ENCODE data around the gene R3HDM2.
A peak's percentile ranks its signal among the peaks of the same experiment; 100 is the strongest.

R3HDM2 gene

GRCh38 chr12:57464569-57464968, 33.7 kb upstream of the R3HDM2 start:
- Histone ChIP-seq H3K27me3 (ENCODE audit: control insufficient read depth, insufficient read depth, low read length) (no peaks in the 10 kb centered on the region), H3K4me3 (ENCODE audit: low read depth, low read length) (no peak overlapping the region), H3K9me3 (ENCODE audit: control insufficient read depth, insufficient read depth, low read length) (no peaks in the 10 kb centered on the region), H3K9ac (ENCODE audit: low read depth, low read length) (no peak overlapping the region), H3K36me3 (ENCODE audit: control insufficient read depth, insufficient read depth, low read length) (peaks cover 10% of the 10 kb centered on the region), H3K4me1 (ENCODE audit: control insufficient read depth, insufficient read depth, low read length) (peaks cover 4% of the 10 kb centered on the region)

- Histone ChIP-seq H3K4me1 (ENCODE audit: control insufficient read depth, insufficient read depth, low read length) (peaks cover 11% of the 10 kb centered on the region), H3K9ac (ENCODE audit: low read depth, low read length) (no peak overlapping the region), H3K9me3 (ENCODE audit: control insufficient read depth, insufficient read depth, low read length) (no peaks in the 10 kb centered on the region), H3K27me3 (ENCODE audit: control insufficient read depth, insufficient read depth, low read length) (no peaks in the 10 kb centered on the region), H3K4me3 (ENCODE audit: low read depth, low read length) (peak overlapping the region; percentile 15), H3K36me3 (ENCODE audit: control insufficient read depth, insufficient read depth, low read length) (peaks cover 4% of the 10 kb centered on the region)
Observed at GRCh38 chr12:57462912-57463253, 32.0 kb upstream of the R3HDM2 start.

- no peak overlapping the region for H3K9ac ChIP-seq (ENCODE audit: low read depth, low read length)
- H3K4me3 ChIP-seq (ENCODE audit: low read depth, low read length): peak overlapping the region; percentile 71
- H3K36me3 ChIP-seq (ENCODE audit: control insufficient read depth, insufficient read depth, low read length): peaks cover 4% of the 10 kb centered on the region
- H3K9me3 ChIP-seq (ENCODE audit: control insufficient read depth, insufficient read depth, low read length): no peaks in the 10 kb centered on the region
- no peaks in the 10 kb centered on the region for H3K27me3 ChIP-seq (ENCODE audit: control insufficient read depth, insufficient read depth, low read length)
- peaks cover 11% of the 10 kb centered on the region for H3K4me1 ChIP-seq (ENCODE audit: control insufficient read depth, insufficient read depth, low read length)
Observed at GRCh38 chr12:57462251-57462911, 31.5 kb upstream of the R3HDM2 start.

DNA sequence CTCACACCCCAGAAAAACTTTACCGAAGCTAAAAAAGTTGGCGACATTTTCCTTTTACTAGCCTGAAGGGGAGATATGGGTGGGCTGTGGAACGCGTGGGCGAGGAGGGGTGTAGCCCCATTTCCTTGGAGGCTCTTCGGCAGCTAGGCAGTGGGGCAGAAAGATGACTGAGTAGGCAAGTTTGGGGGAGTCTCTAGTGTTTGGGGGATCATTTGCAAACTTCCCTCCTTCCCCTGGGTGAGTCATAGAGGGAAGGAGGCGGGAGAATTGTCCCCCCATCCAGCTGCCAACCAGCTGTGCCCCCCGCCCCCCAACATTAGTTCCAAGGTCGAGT, 31.0 kb upstream of the R3HDM2 start:
- H3K9ac ChIP-seq (ENCODE audit: low read depth, low read length): no peak overlapping the region
- H3K9me3 ChIP-seq (ENCODE audit: control insufficient read depth, insufficient read depth, low read length): no peaks in the 10 kb centered on the region
- H3K36me3 ChIP-seq (ENCODE audit: control insufficient read depth, insufficient read depth, low read length): peaks cover 4% of the 10 kb centered on the region
- H3K4me1 ChIP-seq (ENCODE audit: control insufficient read depth, insufficient read depth, low read length): peaks cover 11% of the 10 kb centered on the region
- H3K4me3 ChIP-seq (ENCODE audit: low read depth, low read length): peak overlapping the region; percentile 71
- no peaks in the 10 kb centered on the region for H3K27me3 ChIP-seq (ENCODE audit: control insufficient read depth, insufficient read depth, low read length)

- peaks cover 4% of the 10 kb centered on the region for H3K36me3 ChIP-seq (ENCODE audit: control insufficient read depth, insufficient read depth, low read length)
- H3K4me3 ChIP-seq (ENCODE audit: low read depth, low read length): peak overlapping the region; percentile 71
- peak overlapping the region; percentile 74 for H3K9ac ChIP-seq (ENCODE audit: low read depth, low read length)
- peaks cover 11% of the 10 kb centered on the region for H3K4me1 ChIP-seq (ENCODE audit: control insufficient read depth, insufficient read depth, low read length)
- no peaks in the 10 kb centered on the region for H3K27me3 ChIP-seq (ENCODE audit: control insufficient read depth, insufficient read depth, low read length)
- no peaks in the 10 kb centered on the region for H3K9me3 ChIP-seq (ENCODE audit: control insufficient read depth, insufficient read depth, low read length)
Observed at GRCh38 chr12:57461276-57461916, 30.6 kb upstream of the R3HDM2 start.

DNA sequence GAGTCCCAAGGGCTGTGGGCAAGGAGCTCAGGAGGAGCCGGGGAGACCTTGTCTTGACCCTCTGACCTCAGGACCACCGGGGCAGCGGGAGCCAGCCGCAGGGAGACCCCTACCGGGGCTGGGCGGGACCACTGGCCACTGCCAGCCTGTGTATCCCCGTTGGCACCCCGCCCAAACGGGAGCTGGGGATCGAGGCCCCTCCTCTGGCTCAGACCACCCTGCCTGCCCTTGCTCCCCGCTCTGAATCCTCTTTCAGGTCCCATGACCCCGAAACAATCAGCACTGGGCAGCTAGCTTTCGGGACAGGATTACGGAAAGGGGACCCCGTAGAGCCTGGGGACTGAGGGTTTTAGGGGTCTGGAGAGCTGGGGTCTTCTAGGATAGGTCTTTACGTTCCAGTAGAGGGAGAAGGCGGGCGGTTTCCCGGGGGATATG, 30.0 kb upstream of the R3HDM2 start:
- Histone ChIP-seq H3K4me1 (ENCODE audit: control insufficient read depth, insufficient read depth, low read length) (peaks cover 13% of the 10 kb centered on the region), H3K9ac (ENCODE audit: low read depth, low read length) (peak overlapping the region; percentile 74)

DNA sequence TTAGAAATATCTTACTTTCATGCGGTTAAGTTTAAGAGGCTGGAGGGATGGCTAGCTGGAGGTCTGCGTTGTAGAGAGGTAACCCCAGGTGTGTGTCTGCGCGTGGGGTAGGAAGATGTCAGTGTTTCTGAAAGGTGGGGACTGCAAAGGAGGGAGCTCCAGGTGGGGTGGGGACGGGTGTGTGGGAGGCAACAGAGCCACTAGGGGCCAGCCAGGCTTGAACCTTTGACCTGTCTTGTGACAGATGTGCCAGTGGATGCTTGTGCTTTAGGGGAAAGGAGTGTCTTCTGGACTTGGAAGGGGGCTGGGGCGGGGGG, 29.6 kb upstream of the R3HDM2 start:
- H3K27me3 ChIP-seq (ENCODE audit: control insufficient read depth, insufficient read depth, low read length): no peaks in the 10 kb centered on the region
- H3K4me3 ChIP-seq (ENCODE audit: low read depth, low read length): peak overlapping the region; percentile 71
- H3K36me3 ChIP-seq (ENCODE audit: control insufficient read depth, insufficient read depth, low read length): no peaks in the 10 kb centered on the region
- peak overlapping the region; percentile 9 for H3K9ac ChIP-seq (ENCODE audit: low read depth, low read length)
- peaks cover 15% of the 10 kb centered on the region for H3K4me1 ChIP-seq (ENCODE audit: control insufficient read depth, insufficient read depth, low read length)
- H3K9me3 ChIP-seq (ENCODE audit: control insufficient read depth, insufficient read depth, low read length): no peaks in the 10 kb centered on the region

More for the DNA sequence above, 30.0 kb upstream of the R3HDM2 start:
- H3K4me3 ChIP-seq (ENCODE audit: low read depth, low read length): peak overlapping the region; percentile 71
- peaks cover under 1% of the 10 kb centered on the region for H3K36me3 ChIP-seq (ENCODE audit: control insufficient read depth, insufficient read depth, low read length)
- no peaks in the 10 kb centered on the region for H3K27me3 ChIP-seq (ENCODE audit: control insufficient read depth, insufficient read depth, low read length)
- no peaks in the 10 kb centered on the region for H3K9me3 ChIP-seq (ENCODE audit: control insufficient read depth, insufficient read depth, low read length)

DNA sequence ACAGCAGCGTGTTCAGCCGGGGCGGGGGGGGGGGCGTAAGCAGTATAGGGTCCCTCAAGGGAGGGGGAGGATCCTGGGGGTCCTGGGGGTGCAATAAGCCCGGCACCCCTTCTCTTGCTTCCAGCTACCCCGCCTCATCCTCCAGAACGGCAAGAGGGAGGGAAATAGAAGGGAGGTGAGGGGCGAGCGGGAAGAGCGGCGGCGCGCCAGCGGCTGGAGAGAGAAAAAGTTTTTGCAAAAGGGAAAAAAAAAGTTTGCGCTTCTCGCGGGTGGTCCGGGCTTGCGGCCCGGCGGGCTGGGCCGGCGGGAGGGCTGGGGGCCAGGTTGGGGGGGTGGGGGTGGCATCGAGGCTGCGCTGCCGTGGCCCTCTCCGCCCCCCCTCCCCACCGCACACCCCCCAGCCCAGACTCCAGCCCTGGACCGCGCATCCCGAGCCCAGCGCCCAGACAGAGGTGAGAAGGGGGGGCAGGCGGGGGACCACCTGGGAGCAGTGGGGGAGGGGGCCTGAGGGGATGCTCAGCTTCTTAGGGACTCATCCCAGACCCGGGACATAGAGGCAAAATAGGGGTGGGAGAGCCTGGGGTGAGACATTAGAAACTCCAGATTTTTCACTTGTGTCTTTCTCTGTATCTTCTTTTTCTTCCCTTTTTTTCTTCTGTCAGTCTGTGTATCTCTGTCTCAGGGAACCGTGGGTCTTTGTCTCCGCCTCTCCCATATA, 29.1 kb upstream of the R3HDM2 start, which contains the start of gene GLI1:
Gene GLI1, plus strand, starts transcription at position 36 of the 718 bp plus-strand sequence. CDS start 3,907 bp downstream, outside the sequence.
- peak within 1 kb of the TSS; percentile 71 for H3K4me3 ChIP-seq (ENCODE audit: low read depth, low read length)
- H3K9ac ChIP-seq (ENCODE audit: low read depth, low read length): peak within 1 kb of the TSS; percentile 41
- peaks cover 15% of the 10 kb centered on the region for H3K4me1 ChIP-seq (ENCODE audit: control insufficient read depth, insufficient read depth, low read length)
- no peaks in the 10 kb centered on the region for H3K27me3 ChIP-seq (ENCODE audit: control insufficient read depth, insufficient read depth, low read length)
- no peaks in the 10 kb centered on the region for H3K9me3 ChIP-seq (ENCODE audit: control insufficient read depth, insufficient read depth, low read length)
- H3K36me3 ChIP-seq (ENCODE audit: control insufficient read depth, insufficient read depth, low read length): no peaks in the 10 kb centered on the region

GRCh38 chr12:57459055-57459749, 28.4 kb upstream of the R3HDM2 start:
- Histone ChIP-seq H3K4me1 (ENCODE audit: control insufficient read depth, insufficient read depth, low read length) (peaks cover 20% of the 10 kb centered on the region), H3K27me3 (ENCODE audit: control insufficient read depth, insufficient read depth, low read length) (no peaks in the 10 kb centered on the region), H3K9me3 (ENCODE audit: control insufficient read depth, insufficient read depth, low read length) (no peaks in the 10 kb centered on the region), H3K36me3 (ENCODE audit: control insufficient read depth, insufficient read depth, low read length) (no peaks in the 10 kb centered on the region), H3K9ac (ENCODE audit: low read depth, low read length) (peak overlapping the region; percentile 41), H3K4me3 (ENCODE audit: low read depth, low read length) (peak overlapping the region; percentile 71)

DNA sequence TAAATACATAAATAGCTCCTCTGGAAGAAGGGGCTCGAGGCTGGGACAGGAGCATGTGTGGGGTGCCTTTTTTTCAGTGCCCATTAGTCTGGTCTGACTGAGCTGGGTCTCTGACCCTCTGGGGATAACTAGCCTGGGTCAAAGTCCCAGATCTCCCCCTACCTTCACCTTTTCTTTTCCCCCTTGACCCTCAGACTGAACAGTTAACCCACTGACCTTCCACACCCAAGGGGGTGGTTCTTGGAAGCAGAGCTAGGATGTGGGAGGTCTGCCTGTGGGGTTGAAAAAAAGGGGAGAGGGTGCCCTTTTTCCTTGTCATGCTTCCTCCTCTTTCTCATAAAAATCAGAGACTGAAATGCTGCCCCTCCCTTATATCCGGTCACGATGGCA, 27.8 kb upstream of the R3HDM2 start:
- Histone ChIP-seq H3K4me1 (ENCODE audit: control insufficient read depth, insufficient read depth, low read length) (peaks cover 20% of the 10 kb centered on the region), H3K27me3 (ENCODE audit: control insufficient read depth, insufficient read depth, low read length) (no peaks in the 10 kb centered on the region), H3K9me3 (ENCODE audit: control insufficient read depth, insufficient read depth, low read length) (no peaks in the 10 kb centered on the region), H3K9ac (ENCODE audit: low read depth, low read length) (peak overlapping the region; percentile 24), H3K4me3 (ENCODE audit: low read depth, low read length) (peak overlapping the region; percentile 71), H3K36me3 (ENCODE audit: control insufficient read depth, insufficient read depth, low read length) (no peaks in the 10 kb centered on the region)

DNA sequence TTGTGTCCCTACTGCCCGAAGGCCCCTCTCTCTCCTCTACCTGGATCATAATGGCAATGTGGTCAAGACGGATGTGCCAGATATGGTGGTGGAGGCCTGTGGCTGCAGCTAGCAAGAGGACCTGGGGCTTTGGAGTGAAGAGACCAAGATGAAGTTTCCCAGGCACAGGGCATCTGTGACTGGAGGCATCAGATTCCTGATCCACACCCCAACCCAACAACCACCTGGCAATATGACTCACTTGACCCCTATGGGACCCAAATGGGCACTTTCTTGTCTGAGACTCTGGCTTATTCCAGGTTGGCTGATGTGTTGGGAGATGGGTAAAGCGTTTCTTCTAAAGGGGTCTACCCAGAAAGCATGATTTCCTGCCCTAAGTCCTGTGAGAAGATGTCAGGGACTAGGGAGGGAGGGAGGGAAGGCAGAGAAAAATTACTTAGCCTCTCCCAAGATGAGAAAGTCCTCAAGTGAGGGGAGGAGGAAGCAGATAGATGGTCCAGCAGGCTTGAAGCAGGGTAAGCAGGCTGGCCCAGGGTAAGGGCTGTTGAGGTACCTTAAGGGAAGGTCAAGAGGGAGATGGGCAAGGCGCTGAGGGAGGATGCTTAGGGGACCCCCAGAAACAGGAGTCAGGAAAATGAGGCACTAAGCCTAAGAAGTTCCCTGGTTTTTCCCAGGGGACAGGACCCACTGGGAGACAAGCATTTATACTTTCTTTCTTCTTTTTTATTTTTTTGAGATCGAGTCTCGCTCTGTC, 26.1 kb upstream of the R3HDM2 start:
- Histone ChIP-seq H3K36me3 (ENCODE audit: control insufficient read depth, insufficient read depth, low read length) (no peaks in the 10 kb centered on the region), H3K27me3 (ENCODE audit: control insufficient read depth, insufficient read depth, low read length) (no peaks in the 10 kb centered on the region), H3K9me3 (ENCODE audit: control insufficient read depth, insufficient read depth, low read length) (no peaks in the 10 kb centered on the region), H3K4me1 (ENCODE audit: control insufficient read depth, insufficient read depth, low read length) (peaks cover 22% of the 10 kb centered on the region), H3K9ac (ENCODE audit: low read depth, low read length) (no peak overlapping the region), H3K4me3 (ENCODE audit: low read depth, low read length) (peak overlapping the region; percentile 21)
